B cell (primary cell): ENCODE measurements around the gene EXOC3L1. TPM values are rescaled to one million over a fixed set of nuclear protein-coding genes. Genes with fewer than 3 reads are reported as not detected.

ENCODE experiments used
- ATAC-seq: fragments of 200-7000 bp; cut with Tn5 transposase; one replicate; pipeline ENCODE4 v1.10.0; 2021; ENCODE audit warnings: low read depth, mild to moderate bottlenecking, moderate number of reproducible peaks, moderate library complexity
- CTCF ChIA-PET: fragments of 350-600 bp; sonication (Branson Sonifier 250); formaldehyde crosslinking; loops from one replicate; lab custom pipeline; 2021; ENCODE audit warnings: antibody characterized with exemption, inconsistent platforms; lab: Charles Lee
- POLR2A ChIA-PET: fragments of 350-600 bp; sonication (Branson Sonifier 250); formaldehyde crosslinking; loops from one replicate; lab custom pipeline; 2021; ENCODE audit warnings: antibody characterized with exemption; lab: Charles Lee
- DNase-seq: peaks from one replicate; pipeline ENCODE4 v3.0.0; 2013
- H2AFZ ChIP-seq: 2 replicates; pipeline ENCODE4 v1.6.1; 2012; ENCODE audit warnings: mild to moderate bottlenecking, low read depth, low read length; ENCODE audit not compliant: insufficient read depth, poor library complexity, severe bottlenecking
- H3K27ac ChIP-seq, 2 donors: 1 replicate in 1 of 2; 2 replicates in 1 of 2; pipeline ENCODE4 v1.5.1; 2012 to 2013; ENCODE audit warnings: low read length in 2 of 2, mild to moderate bottlenecking in 2 of 2, moderate library complexity in 1 of 2
- H3K27me3 ChIP-seq, 4 experiments: fragments of 200-600 bp in 1 of 4; sonication (generic) in 1 of 4; replicated peaks in 1 of 4; 1 replicate in 2 of 4; 2 replicates in 2 of 4; pipeline versions ENCODE4 v1.6.1 to v1.7.0; 2013 to 2016; ENCODE audit warnings: low read length in 3 of 4, mild to moderate bottlenecking in 2 of 4, mixed read lengths in 1 of 4, moderate library complexity in 1 of 4; ENCODE audit not compliant: insufficient read depth in 4 of 4, control insufficient read depth in 3 of 4; ENCODE audit errors: control extremely low read depth in 1 of 4
- H3K36me3 ChIP-seq, 2 experiments: replicated peaks in 1 of 2; 1 replicate in 1 of 2; 2 replicates in 1 of 2; pipeline versions ENCODE4 v1.6.1 to v1.7.1; 2013; ENCODE audit warnings: low read length in 1 of 2; ENCODE audit not compliant: insufficient read depth in 2 of 2, control insufficient read depth in 1 of 2; ENCODE audit errors: control extremely low read depth in 1 of 2, extremely low read depth in 1 of 2
- H3K4me1 ChIP-seq, 2 donors: fragments of 200-600 bp in 1 of 2; sonication (generic) in 1 of 2; 1 replicate in 1 of 2; 2 replicates in 1 of 2; pipeline versions ENCODE4 v1.5.1 to v1.6.1; 2013 to 2017; ENCODE audit warnings: low read length in 2 of 2; ENCODE audit not compliant: control insufficient read depth in 2 of 2, insufficient read depth in 2 of 2
- H3K4me2 ChIP-seq: replicated peaks from 2 replicates; pipeline ENCODE3; 2012; ENCODE audit warnings: mild to moderate bottlenecking, low read depth, low read length; ENCODE audit not compliant: poor library complexity, severe bottlenecking
- H3K4me3 ChIP-seq, 5 experiments: fragments of 200-600 bp in 1 of 5; sonication (generic) in 1 of 5; 1 replicate in 3 of 5; 2 replicates in 2 of 5; pipeline versions ENCODE4 v1.5.1 to v1.7.0; 2011 to 2016; ENCODE audit warnings: low read length in 4 of 5, mild to moderate bottlenecking in 4 of 5, low read depth in 2 of 5, control low read depth in 1 of 5, moderate library complexity in 1 of 5; ENCODE audit not compliant: insufficient read depth in 1 of 5; ENCODE audit errors: control extremely low read depth in 1 of 5, extremely low read depth in 1 of 5
- H3K79me2 ChIP-seq: fragments of 200-600 bp; sonication (generic); one replicate; pipeline ENCODE4 v1.6.0; 2016; ENCODE audit warnings: low read length; ENCODE audit not compliant: control insufficient read depth, insufficient read depth
- H3K9ac ChIP-seq: fragments of 200-600 bp; sonication (generic); 2 replicates; pipeline ENCODE4 v1.6.1; 2017; ENCODE audit warnings: mild to moderate bottlenecking, low read length, moderate library complexity
- H3K9me3 ChIP-seq, 3 donors: one replicate each; pipeline versions ENCODE4 v1.6.1 to v1.7.1; 2013; ENCODE audit warnings: low read length in 2 of 3; ENCODE audit not compliant: control insufficient read depth in 2 of 3, insufficient read depth in 1 of 3; ENCODE audit errors: control extremely low read depth in 1 of 3
- H4K20me1 ChIP-seq: 2 replicates; pipeline ENCODE4 v1.6.0; 2012; ENCODE audit warnings: mild to moderate bottlenecking, low read length; ENCODE audit not compliant: insufficient read depth, control insufficient read depth, poor library complexity, severe bottlenecking
- H3K27ac Mint-ChIP-seq: one replicate; pipeline ENCODE4 v1.8.0; 2021; ENCODE audit warnings: mixed read lengths
- H3K27me3 Mint-ChIP-seq: one replicate; pipeline ENCODE4 v1.8.0; 2021; ENCODE audit warnings: mixed read lengths
- H3K4me1 Mint-ChIP-seq: one replicate; pipeline ENCODE4 v1.8.0; 2021; ENCODE audit warnings: mixed read lengths
- H3K4me3 Mint-ChIP-seq: one replicate; pipeline ENCODE4 v1.8.0; 2021; ENCODE audit warnings: mixed read lengths
- H3K9me3 Mint-ChIP-seq: one replicate; pipeline ENCODE4 v1.8.0; 2022; ENCODE audit warnings: mixed read lengths; ENCODE audit not compliant: insufficient read depth
- CTCF ChIP-seq: fragments of 200-600 bp; IDR thresholded peaks from one replicate; pipeline ENCODE4 v1.8.0; 2022; ENCODE audit warnings: antibody characterized with exemption, mild to moderate bottlenecking
- EZH2 ChIP-seq: IDR thresholded peaks from 2 replicates; pipeline ENCODE4 v1.6.1; 2012; ENCODE audit warnings: borderline replicate concordance, low read depth, mild to moderate bottlenecking, moderate library complexity, low read length; ENCODE audit not compliant: insufficient read depth, poor library complexity, severe bottlenecking
- WGBS: methylation state at CpG from one replicate; pipeline ENCODE4 v1.1.5; 2013; ENCODE audit warnings: missing lambda C conversion rate; ENCODE audit not compliant: insufficient coverage; 5-methylcytosine and 5-hydroxymethylcytosine counted together
- intact Hi-C: fragments of 100-400 bp; cut with micrococcal nuclease; formaldehyde crosslinking; loops from one replicate; pipeline ENCODE4 v1.10.0; 2022
- polyA plus RNA-seq: library from polyadenylated mRNA; depleted of rRNA; stranded (reverse); fragments of >200 nt; gene quantifications from 2 replicates; pipeline ENCODE4 v1.2.3, GENCODE V29; 2012
- total RNA-seq, 2 donors: library from RNA; stranded (reverse); fragments of 120-200 nt in 1 of 2; gene quantifications; 1 replicate in 1 of 2; 2 replicates in 1 of 2; pipeline versions ENCODE4 v1.2.3 to v1.2.4, GENCODE V29; 2013 to 2022

The EXOC3L1 gene
- total and polyA plus RNA-seq, 2 donors (not counting 1 experiment from before 2014, with no cell fraction given) = not detected

GRCh38 chr16:67173808-67174705 is 15.9 kb downstream of the EXOC3L1 start:
- Mint-ChIP-seq H3K4me1 (peaks cover 39% of the 10 kb centered on the region), H3K4me3 (peak overlapping the region; percentile 87), H3K27me3 (peaks cover 64% of the 10 kb centered on the region), H3K27ac (no peak overlapping the region), H3K9me3 (no peaks in the 10 kb centered on the region)
- Histone ChIP-seq H3K9ac (peak overlapping the region; percentile 63), H3K4me3 (peak overlapping the region in 4 of 5 experiments; percentile 25 to 59 (median 48)), H3K27ac (no peak overlapping the region), H3K27me3 (peaks cover 0 to 86% (median 53%) of the 10 kb centered on the region in 4 experiments), H3K4me1 (peaks cover 47 to 51% of the 10 kb centered on the region in 2 donors), H3K9me3 (peaks cover 0 to 25% (median 0%) of the 10 kb centered on the region in 3 donors), H3K4me2 (peak overlapping the region; percentile 98), H3K79me2 (no peaks in the 10 kb centered on the region), H3K36me3 (no peaks in the 10 kb centered on the region), H2AFZ (peak overlapping the region; percentile 50), H4K20me1 (peaks cover 4% of the 10 kb centered on the region)
- WGBS = under 1% methylated on average over 71 of the region's 71 CpGs
- ATAC-seq = peak; percentile 80
- DNase-seq = peak; percentile 72
- intact Hi-C loops = no loop called here
- ChIA-PET POLR2A (no interaction called here), CTCF (interaction anchor here (0.7 to 3.6 kb wide), 9 partner anchors 11 to 53 kb away, joined by 3 to 15 read pairs (median 4); partner anchors contain the start of genes FBXL8, TMEM208 and TRADD)
- no peak for TF ChIP-seq CTCF
- no peak for TF ChIP-seq EZH2
